Measurements from ENCODE around the gene ADGRL2.
"Not testable (repeated sequence)": the region's sequence is repeated elsewhere in the genome, so short reads cannot be mapped to it uniquely, and the experiment has no call there.

ADGRL2 gene

DNA sequence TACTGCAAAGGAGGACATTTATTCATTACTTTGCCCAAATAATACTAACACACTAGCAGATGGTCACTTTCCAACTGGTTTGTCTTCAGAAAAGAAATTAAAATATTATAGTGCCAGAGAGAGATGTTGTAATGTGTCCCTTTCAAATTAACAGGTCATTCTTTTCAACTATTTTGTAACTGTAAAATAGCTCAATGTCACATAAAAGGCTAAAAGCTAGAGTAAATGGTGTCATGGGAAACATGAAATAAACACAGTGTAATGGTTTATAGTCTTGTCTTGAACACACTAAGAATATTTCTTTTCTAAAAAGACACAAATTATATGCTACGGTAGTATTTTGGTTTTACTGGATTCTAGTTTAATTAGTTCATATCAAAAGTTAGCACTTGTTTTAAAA is 77.8 kb downstream of the ADGRL2 start:
- H3K9ac ChIP-seq (ENCODE audit: low read length): no peak overlapping the region
- H3K4me2 ChIP-seq (ENCODE audit: low read depth, low read length): no peak overlapping the region
- no peak overlapping the region for H2AFZ ChIP-seq (ENCODE audit: low read length)
- no peaks in the 10 kb centered on the region for H3K27me3 ChIP-seq (replicated peaks; ENCODE audit: insufficient read depth, low read length)
- H3K27ac ChIP-seq (ENCODE audit: low read length): no peak overlapping the region
- DNase-seq: no peak
- H3K9me3 ChIP-seq (replicated peaks; ENCODE audit: insufficient read depth, low read length): no peaks in the 10 kb centered on the region
- H3F3A ChIP-seq (ENCODE audit: insufficient read depth, low read length): no peaks in the 10 kb centered on the region
- H3K79me2 ChIP-seq (ENCODE audit: low read length): no peaks in the 10 kb centered on the region
- H3K4me3 ChIP-seq (ENCODE audit: low read length): no peak overlapping the region
- no peaks in the 10 kb centered on the region for H3K4me1 ChIP-seq (ENCODE audit: low read length)
- no peak for TF ChIP-seq EZH2 (optimal IDR thresholded peaks at IDR 0.05; ENCODE audit: low read depth, low read length)
- TF ChIP-seq EZH2phosphoT487 (IDR thresholded peaks at IDR 0.05; ENCODE audit: low read length): no peak
- TF ChIP-seq, protein P1, sequence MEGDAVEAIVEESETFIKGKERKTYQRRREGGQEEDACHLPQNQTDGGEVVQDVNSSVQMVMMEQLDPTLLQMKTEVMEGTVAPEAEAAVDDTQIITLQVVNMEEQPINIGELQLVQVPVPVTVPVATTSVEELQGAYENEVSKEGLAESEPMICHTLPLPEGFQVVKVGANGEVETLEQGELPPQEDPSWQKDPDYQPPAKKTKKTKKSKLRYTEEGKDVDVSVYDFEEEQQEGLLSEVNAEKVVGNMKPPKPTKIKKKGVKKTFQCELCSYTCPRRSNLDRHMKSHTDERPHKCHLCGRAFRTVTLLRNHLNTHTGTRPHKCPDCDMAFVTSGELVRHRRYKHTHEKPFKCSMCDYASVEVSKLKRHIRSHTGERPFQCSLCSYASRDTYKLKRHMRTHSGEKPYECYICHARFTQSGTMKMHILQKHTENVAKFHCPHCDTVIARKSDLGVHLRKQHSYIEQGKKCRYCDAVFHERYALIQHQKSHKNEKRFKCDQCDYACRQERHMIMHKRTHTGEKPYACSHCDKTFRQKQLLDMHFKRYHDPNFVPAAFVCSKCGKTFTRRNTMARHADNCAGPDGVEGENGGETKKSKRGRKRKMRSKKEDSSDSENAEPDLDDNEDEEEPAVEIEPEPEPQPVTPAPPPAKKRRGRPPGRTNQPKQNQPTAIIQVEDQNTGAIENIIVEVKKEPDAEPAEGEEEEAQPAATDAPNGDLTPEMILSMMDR (IDR thresholded peaks at IDR 0.05; ENCODE audit: low read length): no peak
- H3K36me3 ChIP-seq (replicated peaks; ENCODE audit: insufficient read depth, low read length): no peaks in the 10 kb centered on the region
- no peaks in the 10 kb centered on the region for H4K20me1 ChIP-seq (ENCODE audit: insufficient read depth, low read length)
- H3K9me2 ChIP-seq (replicated peaks; ENCODE audit: insufficient read depth, low read length): no peaks in the 10 kb centered on the region

DNA sequence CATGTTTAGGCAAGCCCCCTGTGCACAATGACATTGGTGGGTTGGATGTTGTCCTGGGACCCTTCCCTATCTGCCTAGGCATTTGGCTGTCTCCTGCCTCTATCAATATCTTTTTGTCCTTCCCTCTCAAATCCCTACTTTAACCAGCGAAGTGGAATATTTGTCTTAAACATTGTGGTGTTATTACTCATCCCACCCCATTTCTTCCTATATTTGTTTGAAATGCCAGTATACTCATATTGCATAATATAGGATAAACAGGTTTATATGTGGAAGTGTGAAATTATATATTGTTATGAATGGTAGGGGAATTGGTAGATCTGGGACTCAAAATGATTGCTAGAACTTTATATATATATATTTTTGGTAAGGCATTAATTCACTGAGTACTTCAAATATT is 80.0 kb downstream of the ADGRL2 start:
- Histone ChIP-seq H3K9me2 (replicated peaks; ENCODE audit: insufficient read depth, low read length) (no peaks in the 10 kb centered on the region), H3F3A (ENCODE audit: insufficient read depth, low read length) (no peaks in the 10 kb centered on the region), H3K27me3 (replicated peaks; ENCODE audit: insufficient read depth, low read length) (no peaks in the 10 kb centered on the region), H4K20me1 (ENCODE audit: insufficient read depth, low read length) (no peaks in the 10 kb centered on the region), H3K9ac (ENCODE audit: low read length) (no peak overlapping the region), H2AFZ (ENCODE audit: low read length) (no peak overlapping the region), H3K9me3 (replicated peaks; ENCODE audit: insufficient read depth, low read length) (no peaks in the 10 kb centered on the region), H3K4me1 (ENCODE audit: low read length) (no peaks in the 10 kb centered on the region), H3K4me3 (ENCODE audit: low read length) (no peak overlapping the region), H3K27ac (ENCODE audit: low read length) (no peak overlapping the region), H3K79me2 (ENCODE audit: low read length) (no peaks in the 10 kb centered on the region), H3K4me2 (ENCODE audit: low read depth, low read length) (no peak overlapping the region), H3K36me3 (replicated peaks; ENCODE audit: insufficient read depth, low read length) (no peaks in the 10 kb centered on the region)
- DNase-seq: no peak
- TF ChIP-seq EZH2phosphoT487 (IDR thresholded peaks at IDR 0.05; ENCODE audit: low read length): no peak
- no peak for TF ChIP-seq EZH2 (optimal IDR thresholded peaks at IDR 0.05; ENCODE audit: low read depth, low read length)
- TF ChIP-seq, protein P1 (IDR thresholded peaks at IDR 0.05; ENCODE audit: low read length): no peak

DNA sequence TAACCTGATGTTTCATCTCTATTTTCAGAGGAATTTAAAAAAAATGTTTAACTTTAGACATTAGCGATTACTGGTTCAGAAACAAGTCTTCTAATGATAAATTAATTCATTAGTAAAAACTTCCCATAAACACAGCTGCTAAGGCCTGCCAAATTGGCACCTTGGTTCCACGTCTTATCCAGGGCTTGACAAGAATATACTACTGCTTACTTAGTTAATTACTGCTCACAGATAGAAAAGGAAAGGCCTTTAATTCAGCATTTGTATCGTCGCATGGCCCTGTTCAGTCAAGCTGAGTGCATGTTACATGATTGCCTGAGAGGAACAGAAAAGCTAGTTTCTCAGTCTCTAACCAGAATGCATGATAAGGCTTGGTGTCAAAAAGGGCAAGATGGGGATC is 84.6 kb downstream of the ADGRL2 start:
- H3K79me2 ChIP-seq (ENCODE audit: low read length): no peaks in the 10 kb centered on the region
- TF ChIP-seq, protein P1 (IDR thresholded peaks at IDR 0.05; ENCODE audit: low read length): no peak
- TF ChIP-seq EZH2phosphoT487 (IDR thresholded peaks at IDR 0.05; ENCODE audit: low read length) (no peak), EZH2 (optimal IDR thresholded peaks at IDR 0.05; ENCODE audit: low read depth, low read length) (no peak)
- H3K27me3 ChIP-seq (replicated peaks; ENCODE audit: insufficient read depth, low read length): no peaks in the 10 kb centered on the region
- H3K27ac ChIP-seq (ENCODE audit: low read length): no peak overlapping the region
- H2AFZ ChIP-seq (ENCODE audit: low read length): no peak overlapping the region
- no peak overlapping the region for H3K4me3 ChIP-seq (ENCODE audit: low read length)
- no peaks in the 10 kb centered on the region for H3F3A ChIP-seq (ENCODE audit: insufficient read depth, low read length)
- no peaks in the 10 kb centered on the region for H3K9me2 ChIP-seq (replicated peaks; ENCODE audit: insufficient read depth, low read length)
- no peak overlapping the region for H3K9ac ChIP-seq (ENCODE audit: low read length)
- no peak for DNase-seq
- H3K36me3 ChIP-seq (replicated peaks; ENCODE audit: insufficient read depth, low read length): no peaks in the 10 kb centered on the region
- no peaks in the 10 kb centered on the region for H4K20me1 ChIP-seq (ENCODE audit: insufficient read depth, low read length)
- no peak overlapping the region for H3K4me2 ChIP-seq (ENCODE audit: low read depth, low read length)
- no peaks in the 10 kb centered on the region for H3K4me1 ChIP-seq (ENCODE audit: low read length)
- no peaks in the 10 kb centered on the region for H3K9me3 ChIP-seq (replicated peaks; ENCODE audit: insufficient read depth, low read length)

DNA sequence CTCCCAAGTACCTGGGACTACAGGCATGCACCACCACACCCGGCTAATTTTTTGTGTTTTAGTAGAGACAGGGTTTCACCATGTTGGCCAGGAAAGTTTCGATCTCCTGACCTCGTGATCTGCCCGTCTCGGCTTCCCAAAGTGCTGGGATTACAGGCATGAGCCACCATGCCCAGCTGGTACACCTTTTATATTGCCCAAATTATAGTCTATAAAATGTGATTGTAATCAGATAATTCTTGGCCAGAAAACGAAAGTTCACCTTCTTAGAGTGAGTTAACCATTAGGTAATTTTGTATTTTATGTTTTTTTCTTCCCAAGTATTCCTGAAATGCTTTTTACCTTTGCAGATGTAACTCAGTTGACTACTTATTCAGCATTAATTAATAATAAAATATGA is 85.6 kb downstream of the ADGRL2 start:
- H4K20me1 ChIP-seq (ENCODE audit: insufficient read depth, low read length); H2AFZ ChIP-seq (ENCODE audit: low read length); H3K79me2 ChIP-seq (ENCODE audit: low read length); H3K4me1 ChIP-seq (ENCODE audit: low read length); H3K9me3 ChIP-seq (replicated peaks; ENCODE audit: insufficient read depth, low read length); H3K27me3 ChIP-seq (replicated peaks; ENCODE audit: insufficient read depth, low read length); H3K9me2 ChIP-seq (replicated peaks; ENCODE audit: insufficient read depth, low read length); H3K27ac ChIP-seq (ENCODE audit: low read length); H3K4me2 ChIP-seq (ENCODE audit: low read depth, low read length); H3F3A ChIP-seq (ENCODE audit: insufficient read depth, low read length); H3K4me3 ChIP-seq (ENCODE audit: low read length); H3K36me3 ChIP-seq (replicated peaks; ENCODE audit: insufficient read depth, low read length); DNase-seq; H3K9ac ChIP-seq (ENCODE audit: low read length): not testable (repeated sequence)

Data from MM.1S (cell line).